Endothelial cell of umbilical vein (primary cell): ENCODE measurements around the gene TECTB. TPM values are rescaled to one million over a fixed set of nuclear protein-coding genes. Genes with fewer than 3 reads are reported as not detected.

Experiments used
- BruUV-seq: library from RNA; stranded (reverse); fragments of 400-500 nt; replicated peaks from 2 replicates; lab custom pipeline; 2021; lab: Mats Ljungman, UMichigan
- CTCF ChIA-PET: fragments of 300-600, 350-600 bp; sonication (Branson Sonifier 250); formaldehyde crosslinking; loops from one replicate; lab custom pipeline; 2021; ENCODE audit warnings: antibody characterized with exemption, inconsistent platforms; lab: Charles Lee
- POLR2A ChIA-PET: fragments of 300-600, 350-600 bp; sonication (Branson Sonifier 250); formaldehyde crosslinking; loops from one replicate; lab custom pipeline; 2021; ENCODE audit warnings: antibody characterized with exemption, inconsistent platforms; lab: Charles Lee
- DNase-seq: peaks from one replicate; pipeline ENCODE4 v3.0.0-alpha.2; 2011; ENCODE audit warnings: low read depth, low spot score
- FAIRE-seq: peaks from 2 replicates; lab custom pipeline; 2011; peaks lifted over from hg19 to GRCh38; lab: Jason Lieb, UNC
- H2AFZ ChIP-seq: 2 replicates; pipeline ENCODE4 v1.6.0; 2012; ENCODE audit warnings: low read depth, low read length, control low read depth, inconsistent platforms
- H3K27ac ChIP-seq: 2 replicates; pipeline ENCODE4 v1.5.1; 2011; ENCODE audit warnings: low read depth, mild to moderate bottlenecking, control low read depth, low read length, moderate library complexity; ENCODE audit not compliant: insufficient read depth
- H3K27me3 ChIP-seq, 2 experiments: 2 replicates each; pipeline versions ENCODE4 v1.6.0 to v1.6.1; 2011; ENCODE audit warnings: low read length in 2 of 2, mixed read lengths in 1 of 2; ENCODE audit not compliant: control insufficient read depth in 2 of 2, insufficient read depth in 2 of 2
- H3K36me3 ChIP-seq, 2 experiments: 2 replicates in 1 of 2; 3 replicates in 1 of 2; pipeline ENCODE4 v1.5.1; 2011; ENCODE audit warnings: low read length in 2 of 2, mild to moderate bottlenecking in 1 of 2, moderate library complexity in 1 of 2; ENCODE audit not compliant: control insufficient read depth in 2 of 2, insufficient read depth in 2 of 2; ENCODE audit errors: extremely low read depth in 1 of 2
- H3K4me1 ChIP-seq: 3 replicates; pipeline ENCODE4 v1.5.1; 2011; ENCODE audit warnings: mild to moderate bottlenecking, low read length; ENCODE audit not compliant: control insufficient read depth, insufficient read depth; ENCODE audit errors: extremely low read depth
- H3K4me2 ChIP-seq: 2 replicates; pipeline ENCODE4 v1.6.1; 2011; ENCODE audit warnings: low read length, control low read depth, mixed read lengths; ENCODE audit not compliant: insufficient read depth
- H3K4me3 ChIP-seq, 3 experiments: fragments of 200-600 bp in 1 of 3; sonication (generic), shearing (Covaris generic) in 1 of 3; replicated peaks in 1 of 3; 2 replicates each; pipeline ENCODE4 v1.5.1; 2011 to 2016; ENCODE audit warnings: control low read depth in 3 of 3, low read length in 3 of 3, mild to moderate bottlenecking in 2 of 3, inconsistent platforms in 1 of 3, low read depth in 1 of 3, moderate library complexity in 1 of 3; ENCODE audit not compliant: insufficient read depth in 1 of 3
- H3K79me2 ChIP-seq: 2 replicates; pipeline ENCODE4 v1.6.0; 2012; ENCODE audit warnings: low read length, inconsistent platforms; ENCODE audit not compliant: control insufficient read depth, insufficient read depth
- H3K9ac ChIP-seq: replicated peaks from 2 replicates; pipeline ENCODE3; 2011; ENCODE audit warnings: low read length, control low read depth; ENCODE audit not compliant: insufficient read depth; ENCODE audit errors: extremely low read depth
- H3K9me1 ChIP-seq: replicated peaks from 3 replicates; pipeline ENCODE4 v1.6.0; 2011; ENCODE audit warnings: mild to moderate bottlenecking, low read length; ENCODE audit not compliant: control insufficient read depth, insufficient read depth; ENCODE audit errors: extremely low read depth
- H3K9me3 ChIP-seq: replicated peaks from 2 replicates; pipeline ENCODE4 v1.5.1; 2012; ENCODE audit warnings: low read length, inconsistent platforms; ENCODE audit not compliant: control insufficient read depth, insufficient read depth
- H4K20me1 ChIP-seq: replicated peaks from 2 replicates; pipeline ENCODE3; 2011; ENCODE audit warnings: mild to moderate bottlenecking, low read length; ENCODE audit not compliant: control insufficient read depth, insufficient read depth; ENCODE audit errors: extremely low read depth
- GATA2 ChIP-seq: IDR thresholded peaks from 2 replicates; pipeline ENCODE4 v1.7.0; 2011; ENCODE audit warnings: low read depth, mild to moderate bottlenecking, moderate library complexity, mixed read lengths, low read length; ENCODE audit not compliant: insufficient read length, insufficient read depth
- MYC ChIP-seq: IDR thresholded peaks from one replicate; pipeline ENCODE4 v1.6.1; 2011; ENCODE audit warnings: mild to moderate bottlenecking, low read depth, low read length
- POLR2A ChIP-seq: IDR thresholded peaks from 2 replicates; pipeline ENCODE4 v1.6.1; 2012; ENCODE audit warnings: low read depth, mild to moderate bottlenecking, control low read depth, low read length
- dilution Hi-C: fragments of 300-500 bp; cut with MboI; formaldehyde crosslinking; loops from one replicate; pipeline ENCODE4 v1.15.0; 2019; ENCODE audit warnings: low sequenced_read_pairs; ENCODE audit not compliant: extremely low pct_ligation_motif_present
- intact Hi-C: fragments of 100-400 bp; cut with micrococcal nuclease; formaldehyde crosslinking; loops from one replicate; pipeline ENCODE4 v1.10.0; 2022
- polyA plus RNA-seq, 4 experiments: library from polyadenylated mRNA; depleted of rRNA in 3 of 4; stranded (reverse) in 3 of 4; unstranded in 1 of 4; fragments of >200 nt; gene quantifications; 2 replicates each; pipeline versions ENCODE4 v1.2.1 to v1.2.3, GENCODE V29; 2011 to 2012; ENCODE audit warnings: missing spikeins in 1 of 4
- total RNA-seq: library from RNA; stranded (reverse); gene quantifications from 2 replicates; pipeline ENCODE4 v1.2.3, GENCODE V29; 2021
- TF ChIP-seq, protein P1 (sequence below): IDR thresholded peaks from 2 replicates; pipeline ENCODE4 v1.6.1; 2011; ENCODE audit not compliant: insufficient read depth, insufficient read length

Gene TECTB
- total and polyA plus RNA-seq, 2 donors (not counting 3 experiments of a cell fraction or from before 2014, with no cell fraction given), result not detected

DNA sequence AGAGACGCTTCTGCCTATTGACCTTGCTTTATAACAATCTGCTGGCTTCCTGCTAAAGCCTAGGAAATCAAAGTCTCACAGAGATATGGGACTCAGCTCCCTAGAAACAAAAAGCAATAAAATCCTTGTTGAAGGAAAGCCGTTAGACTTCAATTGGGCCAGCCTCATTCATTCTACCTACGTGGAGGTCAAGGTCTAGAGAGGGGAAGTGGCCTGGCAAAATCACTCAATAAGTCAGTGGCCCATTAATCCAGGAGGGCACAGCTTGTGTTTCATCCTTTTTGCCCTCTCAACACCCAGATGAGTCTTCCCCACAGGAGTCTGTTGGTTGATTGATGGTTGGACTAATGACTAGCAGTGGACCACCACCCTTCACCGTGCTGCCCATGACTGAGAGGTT lies 50.3 kb downstream of the TECTB start:
- no peak for FAIRE-seq
- Histone ChIP-seq H3K9me1 (no peaks in the 10 kb centered on the region), H3K27me3 (peaks cover 4 to 7% of the 10 kb centered on the region in 2 experiments), H3K9ac (no peak overlapping the region), H3K27ac (no peak overlapping the region), H3K4me1 (no peaks in the 10 kb centered on the region), H3K4me3 (no peak overlapping the region), H4K20me1 (no peaks in the 10 kb centered on the region), H2AFZ (no peak overlapping the region), H3K79me2 (no peaks in the 10 kb centered on the region), H3K9me3 (no peaks in the 10 kb centered on the region), H3K36me3 (no peaks in the 10 kb centered on the region), H3K4me2 (no peak overlapping the region)
- POLR2A ChIA-PET, result no interaction called here
- intact Hi-C loops (no loop called here), dilution Hi-C loops (no loop called here)
- TF ChIP-seq POLR2A, result no peak
- TF ChIP-seq MYC, result no peak
- CTCF ChIA-PET, result interaction anchor here (2.2 to 3.3 kb wide), 2 partner anchors 15 to 102 kb away, joined by 6 to 14 read pairs; no protein-coding TSS in a partner anchor
- no TSS peak for BruUV-seq
- no peak for DNase-seq

DNA sequence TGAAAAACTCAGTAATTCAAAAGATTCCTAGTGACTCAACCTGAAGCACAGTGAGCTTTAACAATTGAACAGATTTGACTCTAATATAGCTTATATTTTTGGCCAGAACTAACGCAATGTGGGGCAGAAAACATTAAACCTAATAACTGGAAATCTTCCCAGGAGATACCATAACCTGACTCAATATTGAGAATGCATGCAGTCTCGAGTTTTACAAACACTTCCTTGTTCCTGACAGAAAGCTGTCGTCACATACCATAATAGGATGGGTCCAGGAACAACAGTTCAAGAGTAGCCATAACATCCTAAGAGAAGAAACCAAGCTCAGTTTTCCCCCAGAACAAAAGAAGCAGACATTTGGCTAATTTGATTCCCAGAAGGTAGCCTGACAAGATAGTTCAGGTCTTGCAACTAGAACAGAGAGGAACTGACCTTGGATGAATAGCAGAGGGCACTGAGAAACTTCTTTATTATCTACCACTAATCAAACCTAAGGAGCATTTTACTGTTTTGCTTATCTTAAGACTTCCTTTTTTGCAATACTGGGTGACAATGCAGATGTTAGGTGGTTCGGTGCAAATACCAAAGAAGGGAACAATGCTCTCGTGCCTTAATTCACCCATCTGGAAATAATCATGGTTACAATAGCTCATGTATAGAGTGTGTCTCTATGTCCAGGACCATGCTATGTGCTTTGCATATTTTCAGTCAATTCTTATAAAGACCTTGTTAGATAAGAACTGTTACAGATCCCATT lies 52.1 kb downstream of the TECTB start:
- TF ChIP-seq GATA2, result no peak
- TF ChIP-seq, protein P1, sequence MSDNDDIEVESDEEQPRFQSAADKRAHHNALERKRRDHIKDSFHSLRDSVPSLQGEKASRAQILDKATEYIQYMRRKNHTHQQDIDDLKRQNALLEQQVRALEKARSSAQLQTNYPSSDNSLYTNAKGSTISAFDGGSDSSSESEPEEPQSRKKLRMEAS, result no peak
- Histone ChIP-seq H3K27me3 (peaks cover 4 to 7% of the 10 kb centered on the region in 2 experiments), H3K4me2 (no peak overlapping the region), H4K20me1 (no peaks in the 10 kb centered on the region), H3K27ac (no peak overlapping the region), H3K9ac (no peak overlapping the region), H3K4me3 (no peak overlapping the region), H3K9me3 (no peaks in the 10 kb centered on the region), H2AFZ (no peak overlapping the region), H3K36me3 (no peaks in the 10 kb centered on the region), H3K79me2 (no peaks in the 10 kb centered on the region), H3K4me1 (no peaks in the 10 kb centered on the region), H3K9me1 (no peaks in the 10 kb centered on the region)
- no peak for DNase-seq
- FAIRE-seq, result no peak
- dilution Hi-C loops, result no loop called here
- intact Hi-C loops, result no loop called here
- CTCF ChIA-PET, result interaction anchor here (1.2 to 3.3 kb wide), 3 partner anchors 13 to 100 kb away, joined by 3 to 14 read pairs (median 6); no protein-coding TSS in a partner anchor
- no TSS peak for BruUV-seq
- POLR2A ChIA-PET, result no interaction called here
